Stomach (tissue), 9 donors: ENCODE data around the gene OR10H4. TPM values are rescaled to one million over a fixed set of nuclear protein-coding genes. Genes with fewer than 3 reads are reported as not detected.
"Not testable (repeated sequence)": the region's sequence is repeated elsewhere in the genome, so short reads cannot be mapped to it uniquely, and the experiment has no call there.

Experiments used
- DNase-seq, 2 donors: peaks; one replicate each; pipeline versions ENCODE4 v3.0.0 to v3.0.0-alpha.2; 2013 to 2019
- H3K27ac ChIP-seq, 5 donors: fragments of 200-600 bp in 4 of 5; sonication (generic) in 4 of 5; one replicate each; pipeline ENCODE4 v1.5.1; 2013 to 2019; ENCODE audit warnings: mild to moderate bottlenecking in 1 of 5, moderate library complexity in 1 of 5
- H3K27me3 ChIP-seq, 3 donors: fragments of 200-600 bp; sonication (generic); one replicate each; pipeline ENCODE4 v1.5.1; 2017 to 2019; ENCODE audit warnings: mixed run types in 1 of 3
- H3K36me3 ChIP-seq, 4 donors: fragments of 200-600 bp; sonication (generic); 1 replicate in 3 of 4; 2 replicates in 1 of 4; pipeline ENCODE4 v1.5.1; 2016 to 2019
- H3K4me1 ChIP-seq, 4 donors: fragments of 200-600 bp; sonication (generic); one replicate each; pipeline ENCODE4 v1.5.1; 2016 to 2019
- H3K4me3 ChIP-seq, 4 donors: fragments of 200-600 bp; sonication (generic) in 3 of 4; one replicate each; pipeline ENCODE4 v1.5.1; 2016 to 2019; ENCODE audit warnings: mild to moderate bottlenecking in 1 of 4
- H3K9me3 ChIP-seq, 4 donors: fragments of 200-600 bp; sonication (generic); one replicate each; pipeline ENCODE4 v1.5.1; 2016 to 2019
- CTCF ChIP-seq, 7 experiments: fragments of 450-650 bp in 4 of 7; fragments of 200-600 bp in 3 of 7; sonication (generic) in 3 of 7; IDR thresholded peaks; one replicate each; pipeline ENCODE4 v1.5.1; 2016 to 2019; ENCODE audit warnings: antibody characterized with exemption in 7 of 7, control low read depth in 2 of 7, mild to moderate bottlenecking in 1 of 7
- EP300 ChIP-seq: sonication (generic); formaldehyde crosslinking; IDR thresholded peaks from one replicate; pipeline ENCODE4 v1.6.1; 2017; ENCODE audit warnings: antibody characterized with exemption
- POLR2A ChIP-seq, 4 donors: fragments of 450-650 bp; IDR thresholded peaks; one replicate each; pipeline ENCODE4 v1.6.1; 2016; ENCODE audit warnings: antibody characterized with exemption in 4 of 4, control low read depth in 2 of 4, mild to moderate bottlenecking in 1 of 4, moderate library complexity in 1 of 4
- POLR2AphosphoS5 ChIP-seq, 3 donors: sonication (generic); formaldehyde crosslinking; IDR thresholded peaks; one replicate each; pipeline ENCODE4 v1.6.1; 2016; ENCODE audit warnings: antibody characterized with exemption in 3 of 3
- WGBS, 5 donors: extraction: QIAGEN DNeasy Blood & Tissue Kit in 3 of 5; methylation state at CpG; one replicate each; pipeline versions ENCODE4 v1.1.5 to v1.1.7; 2013 to 2018; 5-methylcytosine and 5-hydroxymethylcytosine counted together
- intact Hi-C: fragments of 100-400 bp; cut with DNase I; formaldehyde crosslinking; loops from one replicate; pipeline ENCODE4 v1.15.1; 2023; ENCODE audit warnings: low total_unique reads
- polyA plus RNA-seq, 3 donors: library from polyadenylated mRNA; stranded (reverse); fragments of 200-250 nt; gene quantifications; one replicate each; pipeline ENCODE4 v1.2.3, GENCODE V29; 2013
- total RNA-seq, 5 donors: library from RNA; depleted of rRNA; stranded (reverse); fragments of >200 nt; gene quantifications; one replicate each; pipeline versions ENCODE4 v1.1.0 to v1.2.3, GENCODE V29; 2014 to 2016
- donor health status: healthy with polysubstance abuse.
- donor health status: Bipolar disorder and iron deficiency.
- donor health status: healthy.

Gene OR10H4
- total and polyA plus RNA-seq, 8 donors, result not detected

GRCh38 chr19:15979293-15979692 lies 30.5 kb downstream of the OR10H4 start:
- TF ChIP-seq CTCF (IDR thresholded peaks at IDR 0.05) (no peak), EP300 (no peak), POLR2A (IDR thresholded peaks at IDR 0.05) (no peak), POLR2AphosphoS5 (IDR thresholded peaks at IDR 0.05) (no peak)
- peaks cover 6 to 21% (median 17%) of the 10 kb centered on the region in 4 donors for H3K9me3 ChIP-seq
- H3K36me3 ChIP-seq, result no peaks in the 10 kb centered on the region
- H3K4me1 ChIP-seq, result no peaks in the 10 kb centered on the region
- WGBS, 5 donors, result 69 to 85% (median 75%) methylated on average over 4 of the region's 4 CpGs
- intact Hi-C loops, result no loop called here
- no peak overlapping the region for H3K27ac ChIP-seq
- DNase-seq, result no peak
- peaks cover 3 to 38% (median 7%) of the 10 kb centered on the region in 3 donors for H3K27me3 ChIP-seq
- H3K4me3 ChIP-seq, result no peak overlapping the region

- H3K36me3 ChIP-seq, intact Hi-C loops, H3K27ac ChIP-seq, H3K4me3 ChIP-seq, DNase-seq, H3K4me1 ChIP-seq: not testable (repeated sequence)
- peaks cover 6 to 27% (median 17%) of the 10 kb centered on the region in 4 donors for H3K9me3 ChIP-seq
- peaks cover 0 to 34% (median 5%) of the 10 kb centered on the region in 3 donors for H3K27me3 ChIP-seq
- WGBS, 5 donors, result 61 to 71% (median 67%) methylated on average over 6 of the region's 6 CpGs
Measured at GRCh38 chr19:15985831-15986230, 37.0 kb downstream of the OR10H4 start.

- intact Hi-C loops, result no loop called here
- H3K4me1 ChIP-seq, result no peaks in the 10 kb centered on the region
Measured at GRCh38 chr19:15986701-15987100, 37.9 kb downstream of the OR10H4 start.

GRCh38 chr19:15989889-15990288 lies 41.1 kb downstream of the OR10H4 start:
- DNase-seq, result no peak
- Histone ChIP-seq H3K4me1 (no peaks in the 10 kb centered on the region), H3K27me3 (peaks cover 0 to 36% (median 5%) of the 10 kb centered on the region in 3 donors), H3K9me3 (peaks cover 0 to 10% (median 0%) of the 10 kb centered on the region in 4 donors), H3K36me3 (no peaks in the 10 kb centered on the region), H3K4me3 (no peak overlapping the region), H3K27ac (no peak overlapping the region)
- intact Hi-C loops, result no loop called here
- TF ChIP-seq EP300, result no peak
- no peak for TF ChIP-seq POLR2AphosphoS5 (IDR thresholded peaks at IDR 0.05)
- TF ChIP-seq CTCF (IDR thresholded peaks at IDR 0.05), result no peak
- TF ChIP-seq POLR2A (IDR thresholded peaks at IDR 0.05), result no peak
- 29 to 44% (median 34%) methylated on average over 3 of the region's 3 CpGs for WGBS, 5 donors

More at GRCh38 chr19:15986701-15987100, 37.9 kb downstream of the OR10H4 start:
- no peak for TF ChIP-seq CTCF (IDR thresholded peaks at IDR 0.05)
- no peak for TF ChIP-seq POLR2AphosphoS5 (IDR thresholded peaks at IDR 0.05)
- TF ChIP-seq EP300, result no peak
- TF ChIP-seq POLR2A (IDR thresholded peaks at IDR 0.05), result no peak
- 57 to 78% (median 63%) methylated on average over 2 of the region's 2 CpGs for WGBS, 5 donors
- H3K27me3 ChIP-seq, result peaks cover 0 to 30% (median 5%) of the 10 kb centered on the region in 3 donors
- H3K27ac ChIP-seq, result no peak overlapping the region
- no peaks in the 10 kb centered on the region for H3K36me3 ChIP-seq
- no peak for DNase-seq
- H3K9me3 ChIP-seq, result peaks cover 6 to 22% (median 10%) of the 10 kb centered on the region in 4 donors
- no peak overlapping the region for H3K4me3 ChIP-seq

- Histone ChIP-seq H3K27ac (no peak overlapping the region), H3K36me3 (no peaks in the 10 kb centered on the region), H3K9me3 (peaks cover 0 to 10% (median 3%) of the 10 kb centered on the region in 4 donors), H3K4me3 (no peak overlapping the region), H3K27me3 (peaks cover 0 to 36% (median 5%) of the 10 kb centered on the region in 3 donors), H3K4me1 (no peaks in the 10 kb centered on the region)
- no peak for TF ChIP-seq POLR2AphosphoS5 (IDR thresholded peaks at IDR 0.05)
- TF ChIP-seq EP300, result no peak
- no peak for TF ChIP-seq POLR2A (IDR thresholded peaks at IDR 0.05)
- no peak for TF ChIP-seq CTCF (IDR thresholded peaks at IDR 0.05)
- DNase-seq, result no peak
- intact Hi-C loops, result no loop called here
Measured at GRCh38 chr19:15991602-15992001, 42.8 kb downstream of the OR10H4 start.
